WTC11 (cell line): Measurements from ENCODE around the gene ITGAE. TPM values are rescaled to one million over a fixed set of nuclear protein-coding genes. Genes with fewer than 3 reads are reported as not detected.

Experiments used
- ATAC-seq: fragments of 200-7000 bp; cut with Tn5 transposase; 2 replicates; pipeline ENCODE4 v1.10.0; 2021; ENCODE audit warnings: mild to moderate bottlenecking, moderate library complexity
- CTCF ChIA-PET: fragments of 300-600 bp; sonication (Branson Sonifier 250); formaldehyde crosslinking; loops from one replicate; lab custom pipeline; 2021; ENCODE audit warnings: antibody characterized with exemption; lab: Charles Lee
- POLR2A ChIA-PET: fragments of 350-600 bp; sonication (Branson Sonifier 250); formaldehyde crosslinking; loops from one replicate; lab custom pipeline; 2021; ENCODE audit warnings: antibody characterized with exemption; lab: Charles Lee
- DNase-seq: peaks from one replicate; pipeline ENCODE4 v3.0.0; 2021; ENCODE audit warnings: low spot score
- H3K27ac Mint-ChIP-seq: 2 replicates; pipeline ENCODE4 v1.8.0; 2021; ENCODE audit warnings: mixed read lengths
- H3K27me3 Mint-ChIP-seq: 2 replicates; pipeline ENCODE4 v1.8.0; 2021; ENCODE audit warnings: low read depth, mild to moderate bottlenecking, moderate library complexity, mixed read lengths
- H3K36me3 Mint-ChIP-seq: 2 replicates; pipeline ENCODE4 v1.8.0; 2021; ENCODE audit warnings: mixed read lengths
- H3K4me1 Mint-ChIP-seq: 2 replicates; pipeline ENCODE4 v1.8.0; 2022; ENCODE audit warnings: mixed read lengths
- H3K4me3 Mint-ChIP-seq: 2 replicates; pipeline ENCODE4 v1.8.0; 2021; ENCODE audit warnings: mild to moderate bottlenecking, moderate library complexity, mixed read lengths
- H3K9me3 Mint-ChIP-seq: 2 replicates; pipeline ENCODE4 v1.8.0; 2021; ENCODE audit warnings: mixed read lengths
- AFF4 ChIP-seq: sonication (generic); formaldehyde crosslinking; IDR thresholded peaks from 2 replicates; pipeline ENCODE4 v1.8.1; 2023; ENCODE audit warnings: mild to moderate bottlenecking, missing genetic modification reagents, borderline replicate concordance
- CREM ChIP-seq: sonication (generic); formaldehyde crosslinking; IDR thresholded peaks from 2 replicates; pipeline ENCODE4 v1.8.1; 2022; ENCODE audit warnings: mild to moderate bottlenecking, missing genetic modification reagents, moderate library complexity
- CTCF ChIP-seq: fragments of 200-600 bp; IDR thresholded peaks from 2 replicates; pipeline ENCODE4 v1.8.0; 2022; ENCODE audit warnings: antibody characterized with exemption
- GABPB1 ChIP-seq: sonication (generic); formaldehyde crosslinking; IDR thresholded peaks from 2 replicates; pipeline ENCODE4 v1.8.1; 2023; ENCODE audit warnings: mild to moderate bottlenecking, missing genetic modification reagents
- HMGA2 ChIP-seq: fragments of 250-450 bp; sonication (Bioruptor Pico); IDR thresholded peaks from 2 replicates; pipeline ENCODE4 v1.4.0; 2021; ENCODE audit warnings: mild to moderate bottlenecking, moderate library complexity
- JAZF1 ChIP-seq: fragments of 250-450 bp; sonication (Bioruptor Pico); IDR thresholded peaks from 2 replicates; pipeline ENCODE4 v1.9.0; 2021; ENCODE audit warnings: moderate library complexity, mild to moderate bottlenecking, inconsistent platforms
- KAT7 ChIP-seq: sonication (generic); formaldehyde crosslinking; IDR thresholded peaks from 2 replicates; pipeline ENCODE4 v1.8.1; 2023; ENCODE audit warnings: missing genetic modification reagents, mild to moderate bottlenecking, borderline replicate concordance
- MXD4 ChIP-seq: fragments of 250-450 bp; sonication (Bioruptor Pico); IDR thresholded peaks from 2 replicates; pipeline ENCODE4 v1.8.0; 2021; ENCODE audit warnings: mild to moderate bottlenecking, moderate library complexity, borderline replicate concordance
- NFYB ChIP-seq: sonication (generic); formaldehyde crosslinking; conservative IDR thresholded peaks from 2 replicates; pipeline ENCODE4 v1.8.0; 2022; ENCODE audit warnings: low read depth, missing genetic modification reagents
- PRDM15 ChIP-seq: sonication (generic); formaldehyde crosslinking; IDR thresholded peaks from 2 replicates; pipeline ENCODE4 v1.8.0; 2022; ENCODE audit warnings: missing genetic modification reagents
- RORB ChIP-seq: fragments of 250-450 bp; sonication (Bioruptor Pico); IDR thresholded peaks from 2 replicates; pipeline ENCODE4 v1.9.0; 2021; ENCODE audit warnings: mild to moderate bottlenecking
- TCF7 ChIP-seq: sonication (generic); formaldehyde crosslinking; IDR thresholded peaks from 2 replicates; pipeline ENCODE4 v1.8.0; 2022; ENCODE audit warnings: mild to moderate bottlenecking, low read depth, missing genetic modification reagents, moderate library complexity
- TEAD1 ChIP-seq: sonication (generic); formaldehyde crosslinking; IDR thresholded peaks from 2 replicates; pipeline ENCODE4 v1.8.0; 2022; ENCODE audit warnings: mild to moderate bottlenecking, missing genetic modification reagents
- TEAD4 ChIP-seq: sonication (generic); formaldehyde crosslinking; IDR thresholded peaks from 2 replicates; pipeline ENCODE4 v1.8.0; 2022; ENCODE audit warnings: mild to moderate bottlenecking, missing genetic modification reagents
- ZBTB21 ChIP-seq: sonication (generic); formaldehyde crosslinking; IDR thresholded peaks from 2 replicates; pipeline ENCODE4 v1.8.1; 2023; ENCODE audit warnings: mild to moderate bottlenecking, missing genetic modification reagents, borderline replicate concordance
- ZNF232 ChIP-seq: sonication (generic); formaldehyde crosslinking; IDR thresholded peaks from 2 replicates; pipeline ENCODE4 v1.8.0; 2022; ENCODE audit warnings: mild to moderate bottlenecking, missing genetic modification reagents
- ZNF416 ChIP-seq: fragments of 250-450 bp; sonication (Bioruptor Pico); IDR thresholded peaks from 2 replicates; pipeline ENCODE4 v1.9.0; 2021; ENCODE audit warnings: mild to moderate bottlenecking, inconsistent platforms
- ZNF512 ChIP-seq: sonication (generic); formaldehyde crosslinking; IDR thresholded peaks from 2 replicates; pipeline ENCODE4 v1.8.1; 2022; ENCODE audit warnings: missing genetic modification reagents, borderline replicate concordance
- ZNF671 ChIP-seq: fragments of 250-450 bp; sonication (Bioruptor Pico); IDR thresholded peaks from 2 replicates; pipeline ENCODE4 v1.8.0; 2021; ENCODE audit warnings: mild to moderate bottlenecking
- total RNA-seq: library from RNA; stranded (reverse); gene quantifications from 3 replicates; pipeline ENCODE4 v1.2.3, GENCODE V29; 2021

Gene ITGAE
- total RNA-seq, 1 experiment from 2014 or later = 19.5 TPM

DNA sequence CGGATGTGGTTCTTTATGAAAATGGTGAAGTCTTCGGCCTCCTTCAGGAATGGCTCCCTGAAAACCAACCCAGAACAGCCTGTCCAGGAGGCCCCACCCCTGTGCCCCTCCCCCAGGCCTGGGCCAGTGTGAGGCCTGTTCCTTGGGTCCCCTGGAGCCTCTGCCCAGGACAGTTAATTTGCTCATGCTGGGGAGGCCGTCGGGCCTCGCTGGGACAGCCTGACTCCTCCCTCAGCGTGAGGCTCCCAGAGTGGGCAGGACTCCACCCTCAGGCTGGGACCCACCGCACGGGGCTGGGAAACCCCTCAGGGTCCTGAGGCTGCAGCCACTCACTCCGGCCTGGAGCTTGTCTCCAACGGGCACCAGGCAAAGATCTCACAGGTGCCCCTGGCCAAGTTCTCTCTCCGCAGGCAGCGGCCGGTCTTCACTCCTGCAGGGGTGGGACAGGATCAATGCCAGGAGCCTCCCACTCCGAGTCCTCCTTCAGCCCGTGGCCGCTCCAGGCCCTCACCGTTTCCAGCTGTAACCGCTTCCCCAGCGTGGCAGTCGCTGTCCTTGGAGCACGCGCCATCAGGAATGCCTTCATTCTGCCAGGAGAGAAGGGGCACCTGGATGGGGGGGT, 110.8 kb downstream of the ITGAE start (continued):
- TF ChIP-seq ZNF512 (CRISPR knock-in tag) (no peak), CTCF (no peak)

DNA sequence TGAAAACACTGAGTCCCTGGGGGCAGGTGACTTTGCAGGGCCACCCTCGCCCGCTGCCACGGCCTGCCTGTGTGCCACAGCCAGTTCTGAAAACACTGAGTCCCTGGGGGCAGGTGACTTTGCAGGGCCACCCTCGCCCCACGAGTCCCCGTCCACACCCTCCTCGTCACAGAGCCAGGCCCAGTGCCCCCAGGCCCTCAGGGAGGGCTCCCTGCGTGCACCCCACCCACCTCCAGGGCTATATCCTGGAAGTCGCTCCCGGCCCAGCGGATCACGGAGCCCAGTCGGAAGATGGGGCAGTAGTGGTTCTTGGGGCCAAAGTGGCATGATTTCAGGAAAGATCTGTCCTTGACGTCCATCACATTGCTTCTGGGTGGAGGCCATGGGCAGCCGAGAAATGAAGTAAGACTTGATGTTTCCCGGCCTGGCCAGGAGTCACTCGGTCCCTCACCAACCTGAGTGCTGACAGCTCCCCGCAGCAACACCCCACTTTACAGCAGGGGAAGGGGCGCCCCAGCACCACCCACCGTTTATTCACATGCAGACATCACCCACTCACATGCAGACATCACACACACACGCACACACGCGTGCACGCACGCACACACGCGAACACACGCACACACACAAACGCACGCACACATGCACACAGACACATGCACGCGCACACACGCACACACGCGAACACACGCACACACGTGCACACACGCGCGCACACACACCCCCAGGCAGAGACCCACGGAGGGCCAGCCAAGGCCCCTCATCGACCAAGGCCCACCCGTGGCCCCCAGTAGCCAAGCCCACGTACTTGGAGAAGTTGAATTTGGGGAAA, 111.5 kb downstream of the ITGAE start:
- CTCF ChIA-PET = no interaction called here

More for the DNA sequence above, 111.5 kb downstream of the ITGAE start:
- Mint-ChIP-seq H3K9me3 (no peaks in the 10 kb centered on the region), H3K27me3 (peaks cover 3% of the 10 kb centered on the region), H3K4me3 (no peak overlapping the region), H3K27ac (peak overlapping the region; percentile 78), H3K36me3 (no peaks in the 10 kb centered on the region), H3K4me1 (peaks cover 11% of the 10 kb centered on the region)
- TF ChIP-seq ZBTB21 = no peak
- TF ChIP-seq AFF4 (CRISPR knock-in tag) = no peak
- no peak for TF ChIP-seq MXD4 (CRISPR knock-in tag)
- TF ChIP-seq CREM (CRISPR knock-in tag) = no peak
- no peak for TF ChIP-seq HMGA2 (CRISPR knock-in tag)
- no peak for TF ChIP-seq ZNF416 (CRISPR knock-in tag)
- no peak for TF ChIP-seq GABPB1
- TF ChIP-seq RORB (CRISPR knock-in tag) = no peak
- no peak for TF ChIP-seq TEAD4 (CRISPR knock-in tag)
- no peak for TF ChIP-seq TEAD1 (CRISPR knock-in tag)
- no peak for TF ChIP-seq TCF7 (CRISPR knock-in tag)
- TF ChIP-seq CTCF = no peak
- no peak for TF ChIP-seq ZNF671 (CRISPR knock-in tag)
- TF ChIP-seq KAT7 (CRISPR knock-in tag) = no peak
- TF ChIP-seq PRDM15 (CRISPR knock-in tag) = no peak
- TF ChIP-seq JAZF1 (CRISPR knock-in tag) = no peak
- no peak for TF ChIP-seq ZNF232 (CRISPR knock-in tag)
- no peak for TF ChIP-seq NFYB (CRISPR knock-in tag)
- no peak for ATAC-seq
- POLR2A ChIA-PET = no interaction called here
- DNase-seq = no peak
